ENCODE data around the gene MEI1.

Gene MEI1

DNA sequence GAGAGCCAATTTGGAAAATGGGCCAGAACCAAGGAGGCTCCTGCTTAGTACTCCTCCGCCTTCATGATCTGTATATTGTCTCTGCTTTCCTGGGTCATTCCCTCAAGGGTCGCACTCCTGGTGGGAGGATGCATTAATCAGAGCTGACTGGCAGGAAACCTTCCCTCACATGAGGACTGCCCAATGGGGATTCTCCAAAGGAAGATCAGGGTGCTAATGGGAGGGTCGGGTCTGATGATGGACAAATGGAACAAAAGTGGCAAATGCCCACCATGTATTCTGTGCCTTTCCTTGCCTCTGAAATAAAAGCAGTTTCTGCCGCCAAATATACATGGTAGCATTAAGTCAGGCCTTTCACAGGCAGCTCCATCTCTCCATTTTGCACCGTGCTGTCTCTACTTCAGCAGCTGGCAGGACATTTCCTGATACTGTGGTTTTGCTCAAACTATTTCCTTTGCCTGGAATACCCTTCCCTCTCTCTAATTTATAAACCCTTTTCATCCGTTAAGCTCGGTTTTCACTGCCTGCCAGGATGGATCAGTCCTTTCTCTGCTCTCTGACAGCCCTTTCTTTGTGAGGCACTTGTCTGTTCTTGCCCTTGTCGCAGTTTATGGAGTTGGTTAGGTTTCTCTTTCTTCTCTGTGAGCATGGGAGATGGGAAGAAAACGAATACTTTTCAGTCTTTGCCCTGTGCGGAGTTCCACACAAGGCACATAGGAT lies 147.1 kb downstream of the MEI1 start:
- DNase-seq, result no peak

DNA sequence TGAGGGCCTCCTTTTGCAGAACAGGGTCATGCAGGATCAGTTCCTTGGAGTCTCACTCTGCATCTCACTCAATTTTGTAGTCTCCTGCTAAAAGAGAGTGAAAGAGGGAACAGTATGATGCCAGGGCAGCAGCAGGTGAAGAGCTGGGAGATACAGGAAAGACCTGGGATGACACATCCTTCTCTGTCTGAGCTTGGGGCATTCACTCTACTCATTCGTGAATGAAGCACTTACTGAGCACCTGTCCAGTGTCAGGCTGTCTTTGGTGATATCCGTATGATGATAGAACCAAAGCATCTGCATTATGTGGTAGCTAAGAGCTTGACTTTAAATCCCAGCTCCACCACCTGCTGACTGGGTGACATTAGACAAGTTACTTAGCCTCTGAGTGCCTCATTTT lies 148.0 kb downstream of the MEI1 start:
- DNase-seq, result no peak

DNA sequence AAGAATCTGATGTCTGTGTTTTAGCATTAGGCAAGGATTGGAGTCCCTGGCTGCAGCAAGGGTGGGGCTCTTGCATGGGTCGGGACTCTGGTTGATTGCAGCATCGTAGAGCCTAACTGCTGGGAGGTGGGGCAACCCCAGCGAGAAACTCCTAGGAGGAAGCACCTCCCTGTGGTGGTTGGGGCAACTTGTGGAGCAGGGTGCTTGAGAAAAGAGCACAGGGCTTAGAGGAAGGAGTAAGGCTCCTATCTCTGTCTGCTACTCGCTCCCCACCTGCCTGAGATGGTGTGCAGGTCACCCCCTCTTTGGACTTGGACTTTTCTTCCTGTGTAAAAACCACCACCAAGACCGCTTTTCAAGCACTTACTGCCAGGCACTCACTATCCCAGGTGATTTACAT lies 149.2 kb downstream of the MEI1 start:
- no peak for DNase-seq
